Hematopoietic multipotent progenitor cell treated with erythropoietin and hydrocortisone succinate and interleukin-3 and kit ligand, for 8 days (in vitro differentiated cells): ENCODE results near the gene EGFL7.

Experiments
- DNase-seq: peaks from one replicate; pipeline ENCODE4 v3.0.0-alpha.2; 2015

Gene EGFL7

GRCh38 chr9:136645352-136645902, 17.3 kb upstream of the EGFL7 start:
- DNase-seq = peak; percentile 41

DNA sequence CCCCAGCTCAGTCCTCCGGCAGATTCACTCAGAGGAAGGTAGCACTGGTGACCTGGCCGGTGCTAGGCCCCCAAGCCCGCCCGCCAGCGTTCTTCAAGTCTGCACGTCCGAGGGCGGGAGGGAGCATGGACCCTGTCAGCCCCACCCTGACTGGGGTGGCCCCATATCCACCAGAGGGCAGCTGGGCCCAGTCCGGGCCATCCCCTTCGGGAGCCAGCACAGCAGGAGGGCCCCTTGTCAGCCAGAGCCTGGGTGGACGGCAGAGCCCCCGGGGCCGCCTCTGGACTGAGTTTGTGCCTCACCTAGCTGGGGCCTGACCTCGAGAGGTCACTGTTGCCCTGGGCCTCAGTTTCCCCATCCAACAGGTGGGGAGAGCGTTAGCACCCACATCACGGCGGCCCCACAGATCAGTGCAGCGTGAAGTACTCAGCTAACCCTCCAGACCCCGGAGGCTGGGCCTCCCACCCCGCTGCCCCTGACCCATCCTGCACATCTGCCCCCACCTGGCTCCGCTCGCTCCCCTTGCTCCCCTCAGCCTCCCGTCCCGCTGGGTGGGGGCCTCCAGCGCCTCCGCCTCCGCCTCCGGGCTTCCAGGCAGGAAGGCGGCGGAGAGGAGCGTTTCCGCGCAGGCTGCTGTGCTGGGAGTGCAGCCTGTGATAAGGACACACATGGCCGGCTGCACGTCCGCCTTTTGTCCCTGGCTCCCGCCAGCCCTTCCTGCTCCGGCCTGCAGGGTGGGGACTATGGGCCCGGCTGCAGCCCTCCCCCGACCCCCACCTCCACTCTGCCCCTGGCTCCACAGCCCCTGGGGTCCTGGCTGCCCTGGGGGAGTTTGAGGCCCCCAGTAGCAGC, 16.6 kb upstream of the EGFL7 start:
- DNase-seq = peak; percentile 79

GRCh38 chr9:136646827-136647711, 15.6 kb upstream of the EGFL7 start:
- DNase-seq = peak; percentile 56

DNA sequence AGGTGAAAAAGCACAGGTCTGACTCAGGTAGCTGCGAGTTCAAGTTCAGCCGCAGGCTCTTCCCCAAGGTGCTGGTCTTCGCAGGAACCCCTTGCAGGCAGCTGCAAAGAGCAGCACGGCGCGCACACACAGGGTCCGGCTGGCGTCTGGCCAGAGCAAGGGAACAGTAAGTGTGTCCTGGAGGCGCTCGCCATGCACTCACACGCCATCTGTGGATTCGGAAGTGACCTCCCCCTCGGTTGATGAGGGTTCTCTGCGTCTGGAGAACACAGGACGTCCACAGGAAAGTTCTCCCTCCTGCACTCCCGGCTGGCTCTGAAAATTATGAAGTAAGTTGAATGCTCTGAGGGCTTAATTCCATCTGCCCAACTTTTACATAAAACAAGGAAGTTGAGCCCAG, 14.0 kb upstream of the EGFL7 start:
- DNase-seq = peak; percentile 72

- DNase-seq = peak; percentile 87
Observed at GRCh38 chr9:136650021-136650420, 12.7 kb upstream of the EGFL7 start.

DNA sequence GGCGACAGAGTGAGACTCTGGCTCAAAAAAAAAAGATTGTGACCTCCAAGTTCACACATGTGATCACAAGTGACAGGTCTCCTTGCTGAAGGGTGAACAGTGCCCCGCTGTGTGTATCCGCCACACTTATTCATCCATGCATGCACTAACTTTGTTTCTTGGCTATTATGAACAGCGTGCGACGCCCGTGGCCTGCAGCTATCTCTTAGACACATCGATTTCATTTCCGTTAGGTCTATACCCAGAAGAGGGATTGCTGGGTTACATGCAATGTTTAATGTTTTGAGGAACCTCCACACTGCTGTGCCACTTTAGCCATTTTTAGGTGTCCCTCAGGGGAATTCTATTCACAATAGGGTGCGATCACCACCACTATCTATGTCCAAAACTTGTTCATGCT, 12.1 kb upstream of the EGFL7 start:
- peak; percentile 75 for DNase-seq

- no peak for DNase-seq
Observed at GRCh38 chr9:136651860-136652259, 10.9 kb upstream of the EGFL7 start.

DNA sequence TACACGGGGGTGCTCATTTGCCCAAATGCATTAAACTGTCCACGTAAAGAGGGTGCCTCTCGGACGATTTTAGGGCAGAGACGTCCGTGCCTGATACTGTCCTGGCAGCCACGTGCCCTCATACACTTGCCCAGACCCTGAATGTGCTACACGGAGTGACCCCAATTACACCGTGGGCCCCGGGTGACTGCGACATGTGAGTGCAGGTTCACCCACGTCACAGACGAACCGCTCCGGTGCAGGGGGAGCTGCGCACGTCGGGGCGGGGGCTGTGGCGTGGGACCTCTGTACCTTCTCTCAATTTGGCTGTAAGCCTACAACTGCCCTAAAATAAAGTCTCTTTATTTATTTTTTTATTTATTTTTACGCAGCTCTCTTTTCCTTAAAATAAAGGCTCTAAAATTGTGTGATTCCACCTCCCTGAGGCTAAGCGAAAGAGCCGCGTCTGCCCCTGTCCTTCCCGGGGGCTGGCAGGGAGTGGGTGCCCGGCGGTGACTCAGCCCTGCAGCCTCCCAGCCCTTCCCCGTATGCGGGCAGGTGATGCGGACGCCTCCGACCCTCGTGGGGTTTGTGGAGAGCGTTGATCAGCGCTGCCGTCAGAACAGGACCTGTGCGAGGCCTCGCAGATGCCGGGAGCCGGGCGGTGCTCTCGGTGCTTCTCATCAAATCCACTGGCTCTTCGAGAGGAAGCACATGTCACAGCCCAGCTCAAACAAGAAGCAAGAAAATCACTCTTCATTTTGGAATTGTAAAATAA, 9.2 kb upstream of the EGFL7 start:
- no peak for DNase-seq

DNA sequence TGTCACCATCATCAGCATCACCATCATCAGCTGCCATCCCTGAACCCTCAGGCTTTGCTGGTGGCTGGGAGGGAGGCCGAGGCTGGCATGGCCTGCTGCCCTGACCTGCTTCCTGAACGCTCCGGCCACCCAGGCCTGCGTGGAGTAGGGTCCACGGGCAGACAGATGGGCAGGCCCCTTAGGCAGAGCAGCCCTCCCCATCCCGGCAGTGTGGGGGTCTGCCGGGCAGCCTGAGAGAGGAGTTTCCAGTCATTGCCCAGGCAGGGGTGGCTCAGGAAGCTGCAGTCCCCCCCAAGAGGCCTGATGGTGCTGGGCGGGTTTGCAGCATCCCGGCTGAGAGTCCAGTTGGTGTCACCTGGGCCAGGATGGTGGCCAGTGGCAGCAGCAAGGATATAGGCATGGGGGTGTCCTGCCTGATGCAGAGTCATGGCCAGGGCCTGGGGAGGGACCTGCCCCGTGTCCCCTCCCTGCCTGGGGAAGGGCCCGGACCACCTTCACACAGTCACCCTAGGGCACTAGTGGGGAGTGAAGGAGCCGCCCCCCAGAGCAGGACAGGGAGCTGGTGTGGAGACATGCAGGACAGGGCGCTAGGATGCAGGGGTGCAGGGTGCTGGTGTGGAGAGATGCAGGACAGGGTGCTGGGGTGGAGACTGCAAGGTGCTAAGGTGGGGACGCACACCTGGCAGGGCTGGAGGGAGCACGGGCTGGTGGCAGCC, 7.7 kb upstream of the EGFL7 start:
- DNase-seq = no peak

DNA sequence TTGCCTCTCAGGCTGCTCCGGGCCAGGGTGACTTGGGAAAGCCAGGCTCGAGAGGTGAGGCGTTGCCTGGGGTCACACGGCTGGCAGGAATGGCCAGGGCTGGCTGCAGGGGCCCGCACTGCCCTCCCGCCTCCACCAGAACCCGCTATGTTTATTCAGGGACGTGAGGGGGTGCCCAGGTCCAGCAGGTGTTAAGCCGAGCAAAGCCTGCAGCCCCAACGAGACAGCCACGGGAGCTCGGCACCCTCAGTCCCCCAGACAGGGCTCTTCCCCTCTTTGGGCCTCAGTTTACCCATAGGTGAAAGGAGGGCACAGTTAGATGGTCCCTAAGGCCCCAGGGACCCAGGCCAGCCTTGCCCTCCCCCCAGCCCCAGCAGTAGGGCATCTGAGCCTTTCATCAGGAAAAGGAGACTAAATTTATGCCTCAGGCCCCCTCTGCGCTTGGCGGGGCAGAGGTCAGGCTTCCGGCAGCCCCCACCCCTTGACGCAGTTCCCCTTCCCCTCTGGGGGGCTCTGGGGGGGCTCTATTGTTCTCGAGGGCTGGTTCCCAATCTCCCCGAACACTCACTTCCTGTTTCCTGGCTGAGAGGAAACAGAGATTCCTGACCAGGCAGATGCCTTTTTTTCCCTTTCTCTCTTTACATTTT, 7.1 kb upstream of the EGFL7 start:
- no peak for DNase-seq

GRCh38 chr9:136656183-136656738, 6.5 kb upstream of the EGFL7 start:
- no peak for DNase-seq

DNA sequence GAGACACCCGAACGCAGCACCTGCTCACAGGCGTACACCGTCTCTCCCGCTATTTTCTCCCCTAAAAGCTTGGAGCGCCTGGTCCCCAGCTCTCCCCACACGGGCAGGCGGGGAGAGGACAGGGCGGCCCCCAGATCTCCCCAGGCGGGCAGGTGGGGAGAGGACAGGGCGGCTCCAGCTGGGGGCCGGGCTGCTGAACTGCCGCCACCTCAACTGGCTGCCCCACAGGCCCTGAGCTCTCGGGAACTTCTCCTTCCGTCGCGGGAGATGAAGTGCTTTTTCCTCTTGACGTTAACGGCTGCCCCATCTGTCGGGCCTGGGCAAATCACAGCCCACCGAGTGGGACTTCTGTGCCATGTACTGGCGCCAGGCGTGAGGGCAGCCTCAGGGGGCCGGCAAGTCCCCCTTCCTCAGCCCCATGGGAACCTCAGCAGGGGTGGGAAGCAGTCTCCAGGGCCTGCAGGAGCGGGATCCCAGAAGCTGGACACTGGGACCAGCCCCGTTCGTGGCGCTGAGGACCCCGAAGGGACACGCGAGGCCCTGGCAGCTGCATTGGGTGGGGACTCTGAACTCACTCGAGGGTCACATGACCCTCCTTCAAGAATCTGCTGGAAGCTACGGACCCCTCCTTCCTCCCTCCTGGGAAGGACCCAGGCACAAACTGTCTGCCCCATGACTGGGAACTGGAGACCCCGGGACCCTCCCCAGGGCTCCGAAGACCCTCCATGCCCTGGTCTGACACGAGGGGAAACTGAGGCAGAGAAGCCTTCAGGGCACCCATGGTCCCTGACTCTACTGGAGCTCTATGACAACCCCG, 5.7 kb upstream of the EGFL7 start:
- DNase-seq = no peak

DNA sequence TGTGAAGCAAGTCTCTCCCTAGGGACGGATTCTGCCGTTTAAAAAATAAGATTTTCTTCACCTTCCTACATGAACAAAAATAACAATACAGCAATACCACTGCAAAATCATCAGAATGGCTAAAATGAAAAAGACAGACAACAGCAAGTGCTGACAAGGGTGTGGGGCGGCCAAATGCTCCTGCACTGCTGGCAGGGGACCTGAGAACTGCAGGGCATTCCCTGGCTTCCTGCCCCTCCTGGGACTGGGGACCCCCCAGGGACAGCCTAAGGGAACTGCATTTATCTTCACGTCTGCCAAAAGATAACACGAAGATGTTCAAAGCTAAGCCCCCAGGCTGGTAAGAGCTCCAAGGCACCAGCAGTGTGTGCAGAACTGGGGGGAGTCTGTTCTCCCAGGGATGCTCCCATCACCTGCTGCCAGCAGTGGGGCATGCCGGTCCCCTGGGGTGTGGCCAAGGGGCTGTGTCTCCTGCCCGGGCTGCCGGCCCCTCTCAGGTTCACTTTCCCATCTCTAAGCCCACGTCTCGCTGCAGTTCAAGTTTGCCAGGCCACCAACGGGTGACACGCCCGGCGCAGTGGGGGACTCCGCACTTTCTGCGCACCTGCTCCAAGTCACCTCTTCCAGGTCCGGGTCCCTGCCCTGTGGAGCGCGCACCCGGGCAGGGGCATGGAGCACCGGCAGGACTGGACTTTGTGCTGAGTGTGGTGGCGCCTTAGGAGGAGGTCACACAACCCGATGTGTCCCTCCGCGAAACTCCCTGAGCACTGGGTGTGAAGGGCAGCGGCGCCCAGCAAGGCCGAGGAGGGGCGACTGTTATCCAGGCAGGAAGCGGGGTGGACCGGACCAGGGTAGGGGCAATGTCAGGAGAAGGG, 4.5 kb upstream of the EGFL7 start:
- no peak for DNase-seq

DNA sequence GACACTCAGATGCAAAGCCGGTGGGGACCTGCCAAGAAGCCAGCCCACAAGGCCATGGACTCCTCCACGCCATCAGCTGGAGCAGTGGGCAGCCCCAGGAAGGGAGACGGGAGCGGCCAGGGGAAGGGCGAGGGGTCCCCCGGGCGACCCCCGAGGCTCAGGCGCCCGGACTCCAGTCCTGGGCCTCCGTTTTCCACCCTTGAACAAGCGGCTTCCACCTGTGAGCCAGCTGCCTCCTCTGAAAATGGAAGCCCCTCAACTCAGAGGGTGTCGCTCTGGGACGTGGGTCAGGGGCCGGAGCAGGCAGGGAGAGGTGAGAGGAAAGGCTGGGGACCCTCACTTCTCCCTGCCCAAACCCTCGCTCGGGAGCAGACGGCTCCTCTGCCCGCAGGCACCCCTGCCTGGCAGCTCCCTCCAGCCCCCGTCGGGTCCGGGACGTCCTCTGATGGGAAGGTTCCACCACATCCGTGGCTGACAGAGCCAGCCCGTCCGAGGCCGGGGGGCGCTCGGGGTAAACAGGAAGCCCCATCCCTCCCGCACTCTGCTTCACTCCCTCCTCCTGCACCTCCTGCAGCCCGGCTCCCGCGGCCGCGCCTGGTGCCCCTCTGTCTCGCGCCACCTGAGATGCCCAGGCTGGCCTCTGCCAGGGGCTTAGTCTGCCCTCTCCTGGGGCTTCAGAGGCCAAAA, 3.7 kb upstream of the EGFL7 start:
- no peak for DNase-seq

GRCh38 chr9:136659861-136660784, 2.6 kb upstream of the EGFL7 start:
- no peak for DNase-seq

- peak; percentile 48 for DNase-seq
Observed at GRCh38 chr9:136660971-136661550, 1.7 kb upstream of the EGFL7 start.

GRCh38 chr9:136661641-136662325, 933 bp upstream of the EGFL7 start:
- no peak for DNase-seq
